ENCODE data around the gene GEMIN7.

The GEMIN7 gene

GRCh38 chr19:45110851-45111266, 31.8 kb downstream of the GEMIN7 start:
- no peak for TF ChIP-seq CTCF (conservative IDR thresholded peaks at IDR 0.05; ENCODE audit: low read depth, low read length)
- no peak overlapping the region for H3K4me3 ChIP-seq (ENCODE audit: low read length)
- DNase-seq (ENCODE audit: low read depth): no peak

- no peak overlapping the region for H3K4me3 ChIP-seq (ENCODE audit: low read length)
- no peak for DNase-seq (ENCODE audit: low read depth)
- peak; percentile 17 for TF ChIP-seq CTCF (conservative IDR thresholded peaks at IDR 0.05; ENCODE audit: low read depth, low read length)
Observed at GRCh38 chr19:45112111-45112827, 33.2 kb downstream of the GEMIN7 start.

GRCh38 chr19:45113628-45114027, 34.6 kb downstream of the GEMIN7 start:
- no peak for DNase-seq (ENCODE audit: low read depth)
- H3K4me3 ChIP-seq (ENCODE audit: low read length): no peak overlapping the region
- TF ChIP-seq CTCF (conservative IDR thresholded peaks at IDR 0.05; ENCODE audit: low read depth, low read length): no peak

GRCh38 chr19:45114116-45114515, 35.1 kb downstream of the GEMIN7 start:
- no peak for TF ChIP-seq CTCF (conservative IDR thresholded peaks at IDR 0.05; ENCODE audit: low read depth, low read length)
- no peak overlapping the region for H3K4me3 ChIP-seq (ENCODE audit: low read length)
- DNase-seq (ENCODE audit: low read depth): no peak

- no peak for DNase-seq (ENCODE audit: low read depth)
- TF ChIP-seq CTCF (conservative IDR thresholded peaks at IDR 0.05; ENCODE audit: low read depth, low read length): no peak
- H3K4me3 ChIP-seq (ENCODE audit: low read length): no peak overlapping the region
Observed at GRCh38 chr19:45115809-45116615, 37.0 kb downstream of the GEMIN7 start.

GRCh38 chr19:45117167-45117594, 38.1 kb downstream of the GEMIN7 start:
- DNase-seq (ENCODE audit: low read depth): no peak
- TF ChIP-seq CTCF (conservative IDR thresholded peaks at IDR 0.05; ENCODE audit: low read depth, low read length): no peak
- no peak overlapping the region for H3K4me3 ChIP-seq (ENCODE audit: low read length)
